ENCODE results near the gene LRBA.

GRCh38 chr4:150411520-150411919 is 603.6 kb downstream of the LRBA start:
- no peak for TF ChIP-seq POLR2A (IDR thresholded peaks at IDR 0.05; ENCODE audit: low read depth, low read length)
- no peak for TF ChIP-seq POLR2AphosphoS5 (IDR thresholded peaks at IDR 0.05; ENCODE audit: low read depth, low read length)
- TF ChIP-seq PAX5 (IDR thresholded peaks at IDR 0.05; ENCODE audit: insufficient read depth, low read length, severe bottlenecking): no peak
- no peak for TF ChIP-seq TAF1 (IDR thresholded peaks at IDR 0.05; ENCODE audit: low read depth, low read length)

Measured in GM12891 (cell line).